NCI-H146 (cell line): ENCODE data around the gene ICE2.
"Not testable (repeated sequence)": the region's sequence is repeated elsewhere in the genome, so short reads cannot be mapped to it uniquely, and the experiment has no call there.

ENCODE experiments used
- DNase-seq: peaks from one replicate; lab custom pipeline; 2025; lab: John Stamatoyannopoulos, UW

Gene ICE2

DNA sequence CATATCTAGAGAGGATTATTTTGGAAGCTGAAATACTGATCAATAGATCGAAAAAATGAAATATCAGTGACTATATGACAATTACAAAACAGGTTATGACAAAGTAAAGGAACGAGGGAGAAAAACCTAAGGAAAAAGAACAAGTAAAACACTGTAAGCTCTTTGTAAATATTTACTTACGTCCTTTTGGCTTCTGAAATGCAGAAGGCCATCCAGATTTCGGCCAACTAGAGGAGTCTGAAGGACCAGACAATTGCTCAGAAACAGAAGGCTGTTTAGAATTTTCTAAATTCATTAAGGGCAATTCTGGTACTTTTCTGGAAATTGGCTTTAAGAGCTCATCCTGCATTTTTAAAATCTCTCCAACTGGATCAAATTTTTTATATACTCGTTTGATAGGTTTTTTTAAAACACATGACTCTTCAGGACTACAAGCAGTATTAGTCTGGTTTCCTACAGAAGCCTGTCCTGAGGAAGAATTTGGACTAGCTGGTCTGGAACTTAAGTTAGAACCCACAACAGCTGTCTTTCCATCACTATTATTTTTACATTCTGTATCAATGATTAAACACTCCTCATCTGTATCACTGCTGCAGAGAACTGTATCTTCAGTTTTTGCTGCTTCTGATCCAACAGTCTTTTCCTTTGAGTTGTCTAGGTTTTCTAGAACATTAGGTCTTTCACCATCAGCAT, 30.1 kb downstream of the ICE2 start:
- DNase-seq: no peak

GRCh38 chr15:60444289-60444912, 34.5 kb downstream of the ICE2 start:
- no peak for DNase-seq

- no peak for DNase-seq
Observed at GRCh38 chr15:60442763-60443162, 36.2 kb downstream of the ICE2 start.

GRCh38 chr15:60442031-60442650, 36.8 kb downstream of the ICE2 start:
- DNase-seq: no peak

DNA sequence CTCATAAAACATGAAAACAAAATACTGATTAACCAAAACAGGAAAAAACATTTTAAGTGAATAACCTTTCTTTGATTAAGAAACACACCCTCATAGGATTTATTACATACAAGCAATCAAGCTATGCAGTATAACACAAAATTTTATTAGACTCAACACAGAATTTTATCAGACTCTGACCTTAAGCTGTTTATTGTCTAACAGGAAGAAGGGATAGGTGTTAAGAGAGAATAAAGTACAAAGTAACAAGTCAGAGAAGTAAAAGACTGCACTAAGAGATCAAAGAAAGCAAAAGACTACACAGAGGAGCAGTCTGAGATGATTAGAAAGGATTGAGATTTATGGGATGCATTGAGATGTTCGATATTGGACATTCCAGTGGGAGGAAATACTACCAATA, 37.6 kb downstream of the ICE2 start:
- DNase-seq: no peak

GRCh38 chr15:60438646-60439045, 40.3 kb downstream of the ICE2 start:
- no peak for DNase-seq

- DNase-seq: no peak
Observed at GRCh38 chr15:60428935-60429334, 50.0 kb downstream of the ICE2 start.

- DNase-seq: no peak
Observed at GRCh38 chr15:60426870-60427508, 52.0 kb downstream of the ICE2 start.

- DNase-seq: no peak
Observed at GRCh38 chr15:60425461-60425860, 53.5 kb downstream of the ICE2 start.

DNA sequence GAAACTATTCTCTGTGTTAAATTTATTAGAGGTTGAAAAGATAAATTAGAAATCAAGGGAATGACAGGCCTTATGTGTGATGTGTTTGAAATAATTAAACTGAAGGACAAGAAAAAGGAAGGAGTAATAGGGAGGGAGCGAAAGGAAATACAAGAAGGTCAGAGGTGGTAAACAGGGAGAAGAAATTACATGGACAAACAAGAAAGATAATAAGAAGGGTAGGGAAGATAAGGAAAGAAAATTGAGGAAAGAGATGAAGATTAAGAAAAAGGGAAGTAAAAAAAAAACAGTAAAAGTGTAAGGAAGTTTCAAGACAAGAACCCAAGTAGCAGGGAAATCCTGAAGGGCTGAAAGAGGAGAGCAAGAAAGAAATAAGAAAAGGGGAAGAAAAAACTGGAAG, 54.9 kb downstream of the ICE2 start:
- no peak for DNase-seq

GRCh38 chr15:60423537-60423936, 55.4 kb downstream of the ICE2 start:
- no peak for DNase-seq

- DNase-seq: no peak
Observed at GRCh38 chr15:60421544-60421943, 57.4 kb downstream of the ICE2 start.

DNA sequence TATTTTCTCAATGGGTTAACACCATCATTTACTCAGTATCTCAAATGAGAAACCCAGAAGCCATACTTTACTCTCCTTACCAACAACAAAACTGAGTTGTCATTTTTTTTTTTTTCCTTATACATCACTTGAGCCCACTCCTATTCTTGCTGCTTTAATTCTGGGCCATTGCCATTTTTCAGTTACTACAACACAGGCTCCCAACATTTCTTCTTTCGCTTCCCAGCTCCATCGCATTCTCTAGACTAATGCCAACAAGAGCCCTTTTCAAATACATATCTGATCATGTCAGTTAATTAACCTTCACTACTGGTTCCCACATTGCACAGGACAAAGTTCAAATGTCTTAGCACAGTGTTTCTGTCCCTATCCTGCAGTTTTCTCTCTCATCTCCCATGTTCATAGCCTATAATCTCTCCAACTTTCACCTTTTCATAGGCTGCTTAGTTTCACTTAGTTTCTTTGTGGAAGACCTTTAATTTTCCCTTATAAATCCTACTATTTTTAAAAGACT, 58.7 kb downstream of the ICE2 start:
- DNase-seq: no peak

DNA sequence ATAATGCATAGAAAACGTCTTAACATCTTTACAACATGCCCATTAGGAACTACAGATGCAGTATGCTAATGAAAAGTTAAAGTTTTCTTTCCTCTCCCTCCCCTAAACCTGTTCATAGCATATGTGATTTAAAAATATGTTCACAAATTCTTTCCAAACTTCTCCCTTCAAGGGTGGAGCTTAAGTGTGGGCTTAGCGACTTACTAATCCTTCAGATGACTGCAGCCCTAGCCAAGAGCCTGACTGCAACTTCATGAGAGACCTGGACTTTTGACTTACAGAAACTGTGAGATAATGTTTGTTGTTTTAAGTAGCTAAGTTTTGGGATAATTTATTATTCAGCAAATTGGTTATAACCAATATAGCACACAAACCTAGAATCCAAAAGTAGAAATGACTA, 59.2 kb downstream of the ICE2 start:
- no peak for DNase-seq

- DNase-seq: no peak
Observed at GRCh38 chr15:60418096-60418495, 60.8 kb downstream of the ICE2 start.

GRCh38 chr15:60417112-60417511, 61.8 kb downstream of the ICE2 start:
- DNase-seq: no peak

GRCh38 chr15:60416484-60416883, 62.5 kb downstream of the ICE2 start:
- DNase-seq: no peak

DNA sequence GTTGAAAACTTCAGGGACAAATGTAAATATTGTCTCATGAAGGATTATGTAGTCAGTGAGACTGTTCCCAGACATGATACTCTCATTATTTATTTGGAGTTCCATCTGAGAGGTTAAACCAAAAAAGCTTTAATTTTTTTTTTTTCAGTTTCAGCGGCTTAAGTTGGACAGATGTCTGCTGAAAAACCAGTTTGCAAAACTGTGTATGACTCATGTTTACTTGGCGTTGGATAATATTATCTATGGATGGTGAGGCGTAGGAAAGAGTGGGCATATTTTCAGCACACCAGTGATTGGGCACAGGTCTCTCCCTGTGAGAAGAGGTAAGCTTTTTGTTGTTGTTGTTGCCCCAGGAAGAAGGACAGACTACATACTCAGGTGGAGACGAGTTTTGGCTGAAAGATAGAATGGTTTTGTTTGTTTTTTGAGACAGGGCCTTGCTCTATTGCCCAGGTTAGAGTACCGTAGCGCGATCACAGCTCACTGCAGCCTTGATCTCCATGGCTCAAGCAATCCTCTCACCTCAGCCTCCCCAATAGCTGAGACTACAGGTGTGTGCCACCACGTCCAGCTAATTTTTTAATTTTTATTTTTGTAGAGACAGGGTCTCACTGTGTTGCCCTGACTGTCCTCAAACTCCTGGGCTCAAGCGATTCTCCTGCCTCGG, 64.8 kb downstream of the ICE2 start:
- DNase-seq: no peak

- DNase-seq: no peak
Observed at GRCh38 chr15:60413231-60413824, 65.6 kb downstream of the ICE2 start.

- not testable (repeated sequence) for DNase-seq
Observed at GRCh38 chr15:60412807-60413206, 66.1 kb downstream of the ICE2 start.

- no peak for DNase-seq
Observed at GRCh38 chr15:60411774-60412425, 67.0 kb downstream of the ICE2 start.
